K562 (cell line): ENCODE data around the gene LILRA5. TPM values are rescaled to one million over a fixed set of nuclear protein-coding genes. Genes with fewer than 3 reads are reported as not detected.

Experiments used
- ATAC-seq: fragments of 200-7000 bp; cut with Tn5 transposase; 3 replicates; pipeline ENCODE4 v1.9.1; 2020; ENCODE audit warnings: moderate library complexity
- BruUV-seq: library from RNA; stranded (reverse); fragments of 400-500 nt; replicated peaks from 2 replicates; lab custom pipeline; 2021; lab: Mats Ljungman, UMichigan
- CTCF ChIA-PET: fragments of 300-600 bp; formaldehyde crosslinking; extraction: SDS; loops from one replicate; lab custom pipeline; 2021; ENCODE audit warnings: low intra/inter-chr PET ratio; lab: Yijun Ruan, JAX
- POLR2A ChIA-PET: fragments of 300-600, 350-650 bp; sonication (Branson Sonifier 250); formaldehyde crosslinking; extraction: SDS; loops from one replicate; lab custom pipeline; 2021; ENCODE audit warnings: antibody characterized with exemption, inconsistent platforms; lab: Yijun Ruan, JAX
- DNase-seq, 4 experiments: peaks; one replicate each; pipeline versions ENCODE4 v3.0.0 to v3.0.0-alpha.2; 2011 to 2018; ENCODE audit warnings: low spot score in 3 of 4, mixed read lengths in 3 of 4; ENCODE audit errors: extremely low read depth in 1 of 4
- FAIRE-seq: peaks from 2 replicates; lab custom pipeline; 2011; peaks lifted over from hg19 to GRCh38; lab: Jason Lieb, UNC
- H2AFZ ChIP-seq: 2 replicates; pipeline ENCODE4 v1.6.0; 2011; ENCODE audit warnings: low read depth, low read length, control low read depth, inconsistent platforms
- H3K27ac ChIP-seq: fragments of 200-600 bp; 3 replicates; pipeline ENCODE4 v1.8.0; 2011; ENCODE audit warnings: low read depth, mild to moderate bottlenecking, control low read depth, inconsistent platforms, low read length, moderate library complexity, mixed read lengths; ENCODE audit errors: extremely low read depth
- H3K27me3 ChIP-seq, 2 experiments: fragments of 300-600 bp in 1 of 2; 2 replicates in 1 of 2; 3 replicates in 1 of 2; pipeline versions ENCODE4 v1.6.0 to v1.8.0; 2011; ENCODE audit warnings: inconsistent platforms in 2 of 2, low read length in 2 of 2, mild to moderate bottlenecking in 1 of 2, mixed read lengths in 1 of 2, moderate library complexity in 1 of 2; ENCODE audit not compliant: control insufficient read depth in 2 of 2, insufficient read depth in 2 of 2
- H3K36me3 ChIP-seq: fragments of 300-600 bp; 3 replicates; pipeline ENCODE4 v1.8.0; 2011; ENCODE audit warnings: mild to moderate bottlenecking, low read length, inconsistent platforms; ENCODE audit not compliant: control insufficient read depth, insufficient read depth
- H3K4me1 ChIP-seq, 2 experiments: fragments of 200-600 bp in 1 of 2; replicated peaks in 1 of 2; 2 replicates in 1 of 2; 3 replicates in 1 of 2; pipeline versions ENCODE4 v1.5.1 to v1.8.0; 2011; ENCODE audit warnings: inconsistent platforms in 2 of 2, low read length in 2 of 2, mild to moderate bottlenecking in 1 of 2, mixed read lengths in 1 of 2, moderate library complexity in 1 of 2; ENCODE audit not compliant: control insufficient read depth in 2 of 2, insufficient read depth in 2 of 2
- H3K4me2 ChIP-seq: 2 replicates; pipeline ENCODE4 v1.6.1; 2011; ENCODE audit warnings: low read length, control low read depth, inconsistent platforms, mixed read lengths; ENCODE audit not compliant: insufficient read depth
- H3K4me3 ChIP-seq: fragments of 200-600 bp; sonication (generic), shearing (Covaris generic); 2 replicates; pipeline ENCODE4 v1.5.1; 2016; ENCODE audit warnings: control low read depth, inconsistent platforms
- H3K79me2 ChIP-seq: fragments of 200-600 bp; 3 replicates; pipeline ENCODE4 v1.8.0; 2011; ENCODE audit warnings: low read length, inconsistent platforms; ENCODE audit not compliant: control insufficient read depth, insufficient read depth
- H3K9ac ChIP-seq, 2 experiments: 2 replicates each; pipeline versions ENCODE4 v1.6.0 to v1.6.1; 2011; ENCODE audit warnings: low read depth in 2 of 2, low read length in 2 of 2, control low read depth in 1 of 2, inconsistent platforms in 1 of 2, mild to moderate bottlenecking in 1 of 2, mixed read lengths in 1 of 2; ENCODE audit not compliant: insufficient read depth in 1 of 2
- H3K9me1 ChIP-seq: one replicate; pipeline ENCODE4 v1.6.0; 2011; ENCODE audit warnings: inconsistent platforms, mild to moderate bottlenecking, low read length, moderate library complexity; ENCODE audit not compliant: control insufficient read depth, insufficient read depth
- H3K9me3 ChIP-seq: replicated peaks from 2 replicates; pipeline ENCODE4 v1.5.1; 2011; ENCODE audit warnings: low read depth, low read length, inconsistent platforms; ENCODE audit not compliant: control insufficient read depth, insufficient read depth
- H4K20me1 ChIP-seq: replicated peaks from 2 replicates; pipeline ENCODE4 v1.6.1; 2011; ENCODE audit warnings: low read length, inconsistent platforms, mixed read lengths; ENCODE audit not compliant: control insufficient read depth, insufficient read depth
- CBFB ChIP-seq: sonication (generic); formaldehyde crosslinking; IDR thresholded peaks from 2 replicates; pipeline ENCODE4 v1.4.0; 2020; ENCODE audit warnings: mild to moderate bottlenecking, missing genetic modification reagents
- CGGBP1 ChIP-seq: fragments of 250-450 bp; sonication (Bioruptor Pico); IDR thresholded peaks from 2 replicates; pipeline ENCODE4 v1.9.0; 2021; ENCODE audit warnings: mild to moderate bottlenecking
- E2F4 ChIP-seq: sonication (generic); formaldehyde crosslinking; IDR thresholded peaks from 2 replicates; pipeline ENCODE4 v1.8.0; 2022; ENCODE audit warnings: mild to moderate bottlenecking, low read depth, missing genetic modification reagents
- ESRRB ChIP-seq: fragments of 250-450 bp; sonication (Bioruptor Pico); IDR thresholded peaks from 2 replicates; pipeline ENCODE4 v1.5.0; 2020; ENCODE audit warnings: mild to moderate bottlenecking, moderate library complexity, borderline replicate concordance
- MLLT1 ChIP-seq, 2 experiments: fragments of 450-650 bp; IDR thresholded peaks; 2 replicates each; pipeline ENCODE4 v1.6.1; 2016
- NFE2L1 ChIP-seq: fragments of 450-650 bp; IDR thresholded peaks from 2 replicates; pipeline ENCODE4 v1.6.1; 2016; ENCODE audit warnings: missing genetic modification characterization, low read depth, mild to moderate bottlenecking, missing compliant biosample characterization, moderate library complexity, borderline replicate concordance
- NFRKB ChIP-seq: fragments of 450-650 bp; IDR thresholded peaks from 2 replicates; pipeline ENCODE4 v1.6.1; 2016; ENCODE audit warnings: low read depth
- NR2C2 ChIP-seq, 2 experiments: fragments of 200-800 bp in 1 of 2; sonication (Bioruptor generic) in 1 of 2; sonication (generic) in 1 of 2; formaldehyde crosslinking in 1 of 2; IDR thresholded peaks; 2 replicates each; pipeline versions ENCODE4 v1.6.1 to v1.8.0; 2016 to 2022; ENCODE audit warnings: mild to moderate bottlenecking in 1 of 2, missing compliant biosample characterization in 1 of 2, missing genetic modification characterization in 1 of 2, missing genetic modification reagents in 1 of 2
- NR2F6 ChIP-seq: fragments of 450-650 bp; formaldehyde crosslinking; IDR thresholded peaks from 2 replicates; pipeline ENCODE4 v1.4.0; 2020; ENCODE audit warnings: mild to moderate bottlenecking
- TFE3 ChIP-seq: fragments of 450-650 bp; formaldehyde crosslinking; IDR thresholded peaks from 2 replicates; pipeline ENCODE4 v1.4.0; 2020; ENCODE audit warnings: mild to moderate bottlenecking, mixed read lengths
- USF1 ChIP-seq: sonication (generic); formaldehyde crosslinking; IDR thresholded peaks from 2 replicates; pipeline ENCODE4 v1.9.0; 2022; ENCODE audit warnings: mild to moderate bottlenecking, missing genetic modification reagents
- ZFP30 ChIP-seq: fragments of 250-450 bp; sonication (Bioruptor Pico); IDR thresholded peaks from 2 replicates; pipeline ENCODE4 v1.8.0; 2022; ENCODE audit warnings: moderate library complexity, mild to moderate bottlenecking, inconsistent platforms, borderline replicate concordance
- ZNF512 ChIP-seq: IDR thresholded peaks from 2 replicates; pipeline ENCODE4 v1.6.1; 2016; ENCODE audit warnings: missing genetic modification characterization, missing compliant biosample characterization
- WGBS: fragments of 100-300 bp; shearing (Covaris generic); methylation state at CpG from one replicate; pipeline ENCODE4 v1.1.6; 2016; ENCODE audit warnings: low coverage, mixed read lengths; ENCODE audit not compliant: insufficient coverage; ENCODE audit errors: missing lambda C conversion rate; 5-methylcytosine and 5-hydroxymethylcytosine counted together
- in situ Hi-C: fragments of 300-500 bp; cut with MboI; formaldehyde crosslinking; loops from 4 replicates; pipeline ENCODE4 v1.15.0; 2018; ENCODE audit warnings: inconsistent platforms, mixed read lengths
- intact Hi-C: fragments of 100-400 bp; cut with micrococcal nuclease; formaldehyde crosslinking; loops from 2 replicates; pipeline ENCODE4 v1.14.2; 2022
- polyA plus RNA-seq, 8 experiments: library from polyadenylated mRNA; depleted of rRNA in 4 of 8; stranded (reverse) in 5 of 8; unstranded in 3 of 8; fragments of >200 nt; fragmentation: Nextera tagmentation in 2 of 8; fragmentation: Illumina TruSeq in 1 of 8; extraction: Ambion mirVana in 2 of 8; extraction: Trizol in 1 of 8; gene quantifications; 2 replicates each; pipeline versions ENCODE4 v1.2.1 to v1.2.3, GENCODE V29; 2011 to 2014; ENCODE audit warnings: inconsistent platforms in 1 of 8, missing spikeins in 1 of 8
- total RNA-seq, 7 experiments: library from RNA; depleted of rRNA in 6 of 7; stranded (reverse); fragments of >200 nt in 6 of 7; fragmentation: Illumina TruSeq in 2 of 7; extraction: Trizol in 2 of 7; gene quantifications; 2 replicates each; pipeline versions ENCODE4 v1.2.1 to v1.2.3, GENCODE V29; 2011 to 2021; ENCODE audit warnings: low replicate concordance in 1 of 7

The LILRA5 gene
- total and polyA plus RNA-seq, 9 of the 15 experiments (the other 6 are each of a cell fraction or from before 2014, with no cell fraction given), result not detected

GRCh38 chr19:54282686-54283470 lies 30.1 kb downstream of the LILRA5 start:
- Histone ChIP-seq H3K27ac (no peak overlapping the region), H3K9ac (no peak overlapping the region), H3K4me1 (no peaks in the 10 kb centered on the region), H3K4me2 (no peak overlapping the region), H3K27me3 (peaks cover 12 to 51% of the 10 kb centered on the region in 2 experiments), H3K9me1 (no peaks in the 10 kb centered on the region), H2AFZ (no peak overlapping the region), H4K20me1 (no peaks in the 10 kb centered on the region), H3K9me3 (no peaks in the 10 kb centered on the region), H3K79me2 (no peaks in the 10 kb centered on the region), H3K36me3 (no peaks in the 10 kb centered on the region), H3K4me3 (no peak overlapping the region)
- no peak for ATAC-seq
- ChIA-PET CTCF (no interaction called here), POLR2A (interaction anchor here (0.6 kb wide), 1 partner anchor 26 kb away, joined by 3 read pairs; the partner anchor contains the start of gene LILRB5)
- FAIRE-seq, result no peak
- 2% methylated on average over 9 of the region's 9 CpGs for WGBS
- intact Hi-C loops, result no loop called here
- DNase-seq, result no peak
- in situ Hi-C loops, result loop anchor here (5.0 kb wide), 1 partner anchor 349 kb away; the partner anchor contains the start of gene LILRB1
- BruUV-seq, result no TSS peak
- TF ChIP-seq ESRRB, result no peak
- TF ChIP-seq ZFP30, result no peak
- TF ChIP-seq MLLT1 (IDR thresholded peaks at IDR 0.05), result no peak
- TF ChIP-seq NFE2L1, result no peak
- no peak for TF ChIP-seq TFE3 (CRISPR knock-in tag)
- no peak for TF ChIP-seq ZNF512
- TF ChIP-seq NFRKB, result no peak
- no peak for TF ChIP-seq E2F4 (CRISPR knock-in tag)
- TF ChIP-seq CBFB (CRISPR knock-in tag), result no peak
- no peak for TF ChIP-seq USF1
- no peak for TF ChIP-seq NR2C2 (CRISPR knock-in tag; IDR thresholded peaks at IDR 0.05)
- TF ChIP-seq NR2C2 (tag; IDR thresholded peaks at IDR 0.05), result no peak
- no peak for TF ChIP-seq CGGBP1
- no peak for TF ChIP-seq NR2F6 (CRISPR knock-in tag)
